Activated naive CD4-positive, alpha-beta T cell treated with anti-CD3 and anti-CD28 coated beads, Interleukin-2, amount 50 U/mL, for 24 hours (primary cell): Measurements from ENCODE around the gene NCK2.
A peak's percentile ranks its signal among the peaks of the same experiment; 100 is the strongest.

Experiments
- H3K27ac Mint-ChIP-seq: one replicate; pipeline ENCODE4 v1.8.0; 2021; ENCODE audit warnings: mild to moderate bottlenecking, mixed read lengths
- H3K27me3 Mint-ChIP-seq: one replicate; pipeline ENCODE4 v1.8.0; 2021; ENCODE audit warnings: mixed read lengths
- H3K36me3 Mint-ChIP-seq: one replicate; pipeline ENCODE4 v1.8.0; 2021; ENCODE audit warnings: mixed read lengths
- H3K4me1 Mint-ChIP-seq: one replicate; pipeline ENCODE4 v1.8.0; 2021; ENCODE audit warnings: mixed read lengths
- H3K4me3 Mint-ChIP-seq: one replicate; pipeline ENCODE4 v1.8.0; 2021; ENCODE audit warnings: mild to moderate bottlenecking, mixed read lengths
- H3K9me3 Mint-ChIP-seq: one replicate; pipeline ENCODE4 v1.8.0; 2021; ENCODE audit warnings: mixed read lengths

Gene NCK2

GRCh38 chr2:105730170-105730569 lies 14.5 kb upstream of the NCK2 start:
- Mint-ChIP-seq H3K9me3 (peaks cover 6% of the 10 kb centered on the region), H3K4me3 (no peak overlapping the region), H3K36me3 (peaks cover 2% of the 10 kb centered on the region), H3K4me1 (peaks cover 25% of the 10 kb centered on the region), H3K27ac (no peak overlapping the region), H3K27me3 (no peaks in the 10 kb centered on the region)

- Mint-ChIP-seq H3K4me1 (peaks cover 34% of the 10 kb centered on the region), H3K4me3 (no peak overlapping the region), H3K9me3 (peaks cover 6% of the 10 kb centered on the region), H3K36me3 (peaks cover 2% of the 10 kb centered on the region), H3K27me3 (no peaks in the 10 kb centered on the region), H3K27ac (no peak overlapping the region)
Measured at GRCh38 chr2:105731511-105731910, 13.2 kb upstream of the NCK2 start.

- Mint-ChIP-seq H3K4me3 (no peak overlapping the region), H3K27me3 (no peaks in the 10 kb centered on the region), H3K36me3 (no peaks in the 10 kb centered on the region), H3K27ac (no peak overlapping the region), H3K4me1 (peaks cover 34% of the 10 kb centered on the region), H3K9me3 (peaks cover under 1% of the 10 kb centered on the region)
Measured at GRCh38 chr2:105732101-105732500, 12.6 kb upstream of the NCK2 start.

DNA sequence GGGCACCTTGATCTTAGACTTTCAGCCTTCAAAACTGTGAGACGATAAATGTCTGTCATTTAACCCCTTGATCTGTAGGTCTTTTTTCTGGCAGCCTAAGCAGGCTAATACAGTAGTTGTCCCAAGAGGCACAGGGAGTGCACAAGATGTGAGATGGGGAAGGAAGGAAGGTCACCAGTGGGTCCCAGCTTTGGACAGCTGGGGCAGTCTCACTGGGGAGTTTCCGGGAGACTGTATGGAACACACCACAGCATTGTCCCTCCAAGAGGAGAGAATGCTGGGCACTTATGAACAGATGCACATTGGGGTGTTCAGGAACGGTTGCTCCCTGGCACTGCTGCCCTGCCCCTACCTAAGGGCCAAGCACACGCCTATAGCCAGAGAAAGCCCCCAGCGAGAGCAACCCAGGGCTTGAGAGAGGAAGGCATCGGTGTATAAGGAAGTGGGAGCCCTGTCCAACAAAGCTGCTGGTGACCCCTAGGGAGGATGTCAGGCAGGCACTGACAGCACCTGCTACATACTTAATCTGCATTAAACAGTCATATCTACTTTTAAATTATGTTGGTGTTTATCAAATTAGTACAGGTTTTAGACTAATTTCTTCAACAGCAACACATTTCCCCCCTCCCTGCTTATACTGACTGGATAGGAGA lies 11.6 kb upstream of the NCK2 start:
- H3K27me3 Mint-ChIP-seq, result no peaks in the 10 kb centered on the region
- H3K27ac Mint-ChIP-seq, result no peak overlapping the region
- H3K4me1 Mint-ChIP-seq, result peaks cover 42% of the 10 kb centered on the region
- no peak overlapping the region for H3K4me3 Mint-ChIP-seq
- no peaks in the 10 kb centered on the region for H3K9me3 Mint-ChIP-seq
- no peaks in the 10 kb centered on the region for H3K36me3 Mint-ChIP-seq

DNA sequence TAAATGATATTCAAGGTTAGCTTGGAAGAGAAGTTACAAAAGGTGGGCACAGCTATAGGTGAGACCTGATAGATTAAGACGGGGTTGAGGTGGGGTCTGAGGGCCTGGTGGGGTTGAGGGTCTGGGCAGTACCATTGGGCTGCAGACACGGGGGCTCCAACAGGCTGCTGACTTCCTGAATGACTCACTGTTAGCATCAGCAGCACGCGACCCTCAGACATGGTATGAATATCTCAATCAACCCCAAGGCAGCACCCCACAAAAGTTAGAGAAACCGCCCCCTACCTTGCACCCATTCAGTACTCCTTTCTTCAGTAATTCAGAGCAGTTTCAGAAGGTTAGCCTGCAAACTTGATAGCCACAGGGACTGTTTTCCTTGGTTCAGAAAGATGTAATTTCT lies 10.8 kb upstream of the NCK2 start:
- Mint-ChIP-seq H3K27me3 (no peaks in the 10 kb centered on the region), H3K9me3 (no peaks in the 10 kb centered on the region), H3K36me3 (no peaks in the 10 kb centered on the region), H3K27ac (no peak overlapping the region), H3K4me1 (peaks cover 50% of the 10 kb centered on the region), H3K4me3 (no peak overlapping the region)

- Mint-ChIP-seq H3K4me3 (no peak overlapping the region), H3K9me3 (no peaks in the 10 kb centered on the region), H3K36me3 (no peaks in the 10 kb centered on the region), H3K27ac (peak overlapping the region; percentile 26), H3K27me3 (no peaks in the 10 kb centered on the region), H3K4me1 (peaks cover 61% of the 10 kb centered on the region)
Measured at GRCh38 chr2:105734762-105735538, 9.8 kb upstream of the NCK2 start.

- Mint-ChIP-seq H3K36me3 (no peaks in the 10 kb centered on the region), H3K27me3 (no peaks in the 10 kb centered on the region), H3K4me1 (peaks cover 73% of the 10 kb centered on the region), H3K9me3 (no peaks in the 10 kb centered on the region), H3K4me3 (no peak overlapping the region), H3K27ac (no peak overlapping the region)
Measured at GRCh38 chr2:105736145-105736544, 8.6 kb upstream of the NCK2 start.

- peaks cover 84% of the 10 kb centered on the region for H3K4me1 Mint-ChIP-seq
- peak overlapping the region; percentile 99 for H3K27ac Mint-ChIP-seq
- no peaks in the 10 kb centered on the region for H3K27me3 Mint-ChIP-seq
- H3K36me3 Mint-ChIP-seq, result no peaks in the 10 kb centered on the region
- peak overlapping the region; percentile 83 for H3K4me3 Mint-ChIP-seq
- H3K9me3 Mint-ChIP-seq, result no peaks in the 10 kb centered on the region
Measured at GRCh38 chr2:105737980-105738657, 6.6 kb upstream of the NCK2 start.

GRCh38 chr2:105738658-105739241 lies 6.0 kb upstream of the NCK2 start:
- H3K9me3 Mint-ChIP-seq, result no peaks in the 10 kb centered on the region
- no peaks in the 10 kb centered on the region for H3K36me3 Mint-ChIP-seq
- H3K4me1 Mint-ChIP-seq, result peaks cover 84% of the 10 kb centered on the region
- peak overlapping the region; percentile 83 for H3K4me3 Mint-ChIP-seq
- H3K27ac Mint-ChIP-seq, result peak overlapping the region; percentile 99
- H3K27me3 Mint-ChIP-seq, result no peaks in the 10 kb centered on the region

DNA sequence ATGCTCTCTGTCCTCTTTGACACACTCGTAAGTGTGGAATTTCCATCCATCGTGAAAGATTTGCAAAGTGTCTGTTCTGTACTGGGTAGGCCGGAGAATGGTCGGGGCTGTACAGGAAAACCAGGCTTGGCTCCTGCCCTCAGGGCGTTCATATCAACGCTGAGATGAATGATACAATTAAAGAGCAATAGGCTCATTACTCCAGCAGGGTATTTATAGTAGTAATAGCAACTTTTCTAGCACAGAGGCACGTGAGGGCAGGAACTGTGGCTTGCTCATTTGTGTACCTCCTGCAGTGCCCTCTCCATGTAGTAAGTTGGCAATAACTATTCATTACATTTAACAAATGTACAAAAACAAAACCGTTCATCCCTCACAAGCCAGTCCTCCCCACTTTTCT lies 5.3 kb upstream of the NCK2 start:
- peak overlapping the region; percentile 83 for H3K4me3 Mint-ChIP-seq
- H3K36me3 Mint-ChIP-seq, result no peaks in the 10 kb centered on the region
- H3K4me1 Mint-ChIP-seq, result peaks cover 86% of the 10 kb centered on the region
- H3K27me3 Mint-ChIP-seq, result no peaks in the 10 kb centered on the region
- no peaks in the 10 kb centered on the region for H3K9me3 Mint-ChIP-seq
- peak overlapping the region; percentile 99 for H3K27ac Mint-ChIP-seq

GRCh38 chr2:105739944-105740530 lies 4.7 kb upstream of the NCK2 start:
- Mint-ChIP-seq H3K36me3 (no peaks in the 10 kb centered on the region), H3K4me1 (peaks cover 80% of the 10 kb centered on the region), H3K27me3 (no peaks in the 10 kb centered on the region), H3K27ac (peak overlapping the region; percentile 99), H3K4me3 (peak overlapping the region; percentile 83), H3K9me3 (no peaks in the 10 kb centered on the region)

GRCh38 chr2:105741174-105741573 lies 3.5 kb upstream of the NCK2 start:
- H3K27me3 Mint-ChIP-seq, result no peaks in the 10 kb centered on the region
- H3K4me1 Mint-ChIP-seq, result peaks cover 70% of the 10 kb centered on the region
- no peak overlapping the region for H3K4me3 Mint-ChIP-seq

DNA sequence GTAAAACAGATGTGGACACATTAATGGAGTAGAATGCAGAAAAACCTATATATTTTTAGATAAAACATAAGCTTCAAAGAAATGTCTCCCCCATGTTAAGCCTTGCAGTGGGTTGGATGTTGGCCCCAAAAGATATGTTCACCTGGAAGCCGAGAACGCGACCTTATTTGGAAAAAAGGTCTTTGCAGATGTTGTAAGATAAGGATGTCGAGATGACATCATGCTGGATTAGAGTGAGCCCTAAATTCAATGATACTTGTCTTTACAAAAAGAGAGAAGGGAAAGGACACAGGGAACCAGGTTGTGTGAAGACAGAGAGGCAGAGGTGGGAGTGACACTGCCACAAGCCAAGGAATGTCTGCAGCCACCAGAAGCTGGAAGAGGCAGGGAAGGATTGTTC lies 3.1 kb upstream of the NCK2 start:
- Mint-ChIP-seq H3K36me3 (no peaks in the 10 kb centered on the region), H3K27me3 (no peaks in the 10 kb centered on the region), H3K27ac (peak overlapping the region; percentile 94), H3K4me3 (no peak overlapping the region), H3K9me3 (no peaks in the 10 kb centered on the region), H3K4me1 (peaks cover 74% of the 10 kb centered on the region)

More at GRCh38 chr2:105741174-105741573, 3.5 kb upstream of the NCK2 start:
- Mint-ChIP-seq H3K27ac (peak overlapping the region; percentile 94), H3K36me3 (no peaks in the 10 kb centered on the region), H3K9me3 (no peaks in the 10 kb centered on the region)

DNA sequence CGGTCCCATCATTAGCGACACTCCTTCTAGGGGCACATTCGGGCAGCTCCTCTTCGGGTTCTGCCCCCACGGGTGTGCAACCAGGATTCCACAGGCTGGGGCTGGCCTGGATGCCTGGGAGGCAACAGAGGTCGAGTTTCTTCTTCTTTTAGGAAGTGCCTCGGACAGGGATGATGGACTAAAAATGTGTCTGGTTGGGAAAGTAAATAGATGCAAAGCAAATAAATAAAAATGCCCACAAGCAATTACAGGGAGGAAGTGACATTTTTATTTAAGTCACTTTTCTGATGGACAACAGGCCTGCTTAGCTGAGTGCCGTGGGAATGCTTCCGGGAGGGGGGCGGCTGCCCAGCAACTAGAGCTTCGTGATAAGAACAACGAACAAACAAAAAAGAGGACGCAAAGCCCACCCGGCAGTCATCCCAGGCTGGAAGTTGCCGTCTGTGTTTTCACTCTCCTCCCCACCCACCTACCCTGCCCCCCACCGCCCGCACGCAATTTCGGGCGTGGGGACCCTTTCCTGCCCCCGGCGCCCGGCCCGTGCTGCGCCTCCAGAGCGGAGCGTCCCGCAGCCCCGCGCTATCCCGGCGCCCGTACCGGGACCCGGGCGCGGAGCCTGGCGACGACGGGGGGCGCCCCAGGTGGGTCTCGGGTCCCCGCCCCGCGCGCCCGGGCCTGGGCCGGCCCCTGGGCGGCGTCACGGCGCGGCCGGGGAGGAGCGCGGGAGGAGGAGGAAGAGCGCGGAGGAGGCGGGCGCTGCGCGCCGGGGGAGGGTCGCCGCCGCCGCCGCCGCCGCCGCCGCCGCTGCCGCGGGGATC lies 412 bp upstream of the NCK2 start:
- Mint-ChIP-seq H3K27me3 (no peaks in the 10 kb centered on the region), H3K4me1 (peaks cover 76% of the 10 kb centered on the region), H3K4me3 (peak overlapping the region; percentile 86), H3K9me3 (no peaks in the 10 kb centered on the region), H3K36me3 (peaks cover 6% of the 10 kb centered on the region), H3K27ac (peak overlapping the region; percentile 94)
